GM19099 (cell line): ENCODE data around the gene LMTK2.

Experiments used
- POLR2A ChIP-seq: IDR thresholded peaks from 3 replicates; pipeline ENCODE4 v1.6.1; 2011; ENCODE audit warnings: low read depth; ENCODE audit not compliant: insufficient read length; ENCODE audit errors: extremely low read depth

Gene LMTK2

DNA sequence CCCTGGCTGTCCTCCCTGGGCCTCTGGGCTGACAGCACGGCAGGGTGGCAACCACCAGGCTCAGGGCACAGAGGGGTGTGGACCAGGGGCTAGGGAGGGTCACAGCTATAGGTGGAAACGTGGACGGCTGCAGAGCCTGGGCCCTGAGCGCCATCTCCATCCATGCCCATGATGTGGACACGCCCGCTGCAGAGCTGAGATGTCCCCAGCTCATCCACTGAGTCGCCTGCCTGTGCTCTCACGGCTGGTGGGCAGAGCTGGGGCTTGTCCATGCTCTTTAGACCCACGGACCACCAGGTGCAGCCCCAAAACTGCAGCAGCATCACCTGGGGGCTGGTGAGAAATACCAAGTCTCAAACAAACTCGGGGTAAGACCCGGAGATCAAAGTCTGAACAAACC is 129.2 kb downstream of the LMTK2 start:
- TF ChIP-seq POLR2A = no peak

DNA sequence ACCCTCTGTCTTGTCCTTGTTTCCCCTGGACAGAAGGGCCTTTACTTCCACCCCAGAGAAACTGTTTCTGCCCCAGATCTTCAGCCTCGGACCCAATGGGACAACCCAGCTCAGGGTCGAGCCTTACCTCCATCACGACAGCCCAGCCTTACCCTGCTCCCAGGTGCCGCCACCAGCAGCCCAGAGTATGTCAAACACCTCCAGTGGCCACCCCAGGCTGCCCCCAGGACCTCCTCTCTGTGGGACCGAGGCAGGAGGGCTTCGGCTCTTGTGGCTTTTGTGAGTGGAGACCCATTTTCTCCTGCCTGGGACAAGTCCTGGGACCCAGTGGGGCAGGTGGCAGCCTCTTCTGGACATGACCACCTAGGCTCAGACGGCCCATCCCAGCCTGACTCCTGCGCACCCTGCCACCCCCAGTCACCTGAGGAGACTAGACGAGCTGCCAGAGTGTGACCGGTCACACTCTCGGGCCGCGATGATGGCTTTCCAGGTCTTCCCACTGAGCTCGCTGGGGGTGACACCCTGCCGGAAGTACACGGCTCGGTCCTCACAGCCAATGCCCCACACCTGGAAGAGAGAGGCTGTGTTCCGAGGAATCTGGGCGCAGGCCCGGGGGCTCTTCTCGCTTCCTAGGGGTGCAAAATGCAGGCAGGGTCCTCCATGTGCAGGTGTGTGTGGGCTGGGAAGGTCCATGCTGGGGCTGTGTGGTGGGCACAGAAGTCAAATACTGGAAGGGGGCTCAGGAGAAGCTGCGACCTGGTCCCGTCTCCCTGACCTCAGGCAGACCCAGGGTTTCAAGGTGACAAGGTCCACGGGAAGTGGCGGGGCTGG is 129.9 kb downstream of the LMTK2 start:
- TF ChIP-seq POLR2A = no peak

DNA sequence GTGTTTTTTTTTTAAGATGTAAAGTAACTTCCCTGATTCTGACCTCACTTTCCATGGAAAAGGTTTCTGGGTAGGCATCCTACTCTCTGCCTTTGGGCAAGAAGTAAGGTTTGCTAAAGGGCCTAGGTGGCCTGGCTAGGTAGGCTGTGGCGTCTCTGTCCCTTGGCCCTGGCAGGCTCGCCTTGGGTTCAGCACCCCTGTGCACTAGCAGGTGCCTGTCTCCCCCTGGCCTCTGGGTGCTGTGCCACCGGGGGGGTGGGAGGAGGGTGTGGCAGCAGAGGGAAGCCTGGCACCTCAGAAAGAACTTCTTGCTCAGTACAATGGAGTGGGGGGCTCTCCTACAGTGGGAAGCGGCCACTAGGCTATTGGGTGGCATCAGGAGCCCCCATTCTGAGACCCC is 131.4 kb downstream of the LMTK2 start:
- no peak for TF ChIP-seq POLR2A

DNA sequence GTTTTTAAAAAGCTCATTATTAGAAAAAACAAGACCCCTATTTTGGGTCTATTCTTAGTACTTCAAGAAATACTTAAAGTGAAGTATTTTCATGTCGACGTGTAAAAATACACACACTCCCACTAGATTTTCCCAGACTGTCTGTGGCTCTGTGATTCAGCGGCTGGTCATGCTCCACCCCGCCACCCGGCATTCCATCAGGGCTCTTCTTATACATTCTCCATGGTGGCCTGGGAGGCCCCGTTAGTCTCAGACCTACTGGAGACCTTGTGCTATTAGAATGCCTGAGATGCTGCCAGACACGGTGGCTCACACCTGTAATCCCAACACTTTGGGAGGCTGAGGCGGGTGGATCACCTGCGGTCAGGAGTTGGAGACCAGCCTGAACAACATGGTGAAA is 132.3 kb downstream of the LMTK2 start:
- TF ChIP-seq POLR2A = no peak

DNA sequence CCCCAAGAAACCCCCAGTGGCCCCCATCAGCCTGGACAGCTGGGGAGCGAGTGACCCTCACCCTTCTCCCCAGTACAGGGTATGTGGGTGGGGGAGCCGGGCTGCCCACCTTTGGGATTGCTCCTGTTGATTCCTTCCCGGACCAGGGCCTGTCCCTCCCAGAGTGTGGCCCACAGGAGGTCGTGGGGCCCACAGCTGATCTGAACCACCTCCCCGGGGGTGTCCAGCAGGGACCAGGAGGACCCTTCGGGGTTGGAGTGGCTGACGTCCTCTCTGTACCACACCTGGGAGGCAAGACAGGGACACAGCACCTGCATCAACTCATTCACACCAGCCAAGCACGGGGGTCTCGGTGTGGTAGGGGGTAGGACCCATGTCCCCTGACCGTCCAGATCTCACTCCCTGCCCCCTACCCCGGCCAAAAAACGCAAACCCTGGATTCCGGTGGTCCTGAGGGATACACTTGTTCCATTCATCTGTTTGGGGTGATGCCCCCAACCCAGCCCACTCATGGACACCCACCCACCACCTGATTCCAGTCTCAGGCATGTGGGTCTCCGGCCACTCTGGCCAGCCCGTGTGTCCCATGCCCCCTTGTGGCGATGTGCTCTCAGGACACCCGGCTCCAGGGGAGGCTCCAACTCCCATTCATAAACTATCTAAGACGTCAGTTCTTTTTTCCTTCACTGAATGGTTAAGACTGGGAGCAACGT is 134.5 kb downstream of the LMTK2 start:
- TF ChIP-seq POLR2A = no peak

DNA sequence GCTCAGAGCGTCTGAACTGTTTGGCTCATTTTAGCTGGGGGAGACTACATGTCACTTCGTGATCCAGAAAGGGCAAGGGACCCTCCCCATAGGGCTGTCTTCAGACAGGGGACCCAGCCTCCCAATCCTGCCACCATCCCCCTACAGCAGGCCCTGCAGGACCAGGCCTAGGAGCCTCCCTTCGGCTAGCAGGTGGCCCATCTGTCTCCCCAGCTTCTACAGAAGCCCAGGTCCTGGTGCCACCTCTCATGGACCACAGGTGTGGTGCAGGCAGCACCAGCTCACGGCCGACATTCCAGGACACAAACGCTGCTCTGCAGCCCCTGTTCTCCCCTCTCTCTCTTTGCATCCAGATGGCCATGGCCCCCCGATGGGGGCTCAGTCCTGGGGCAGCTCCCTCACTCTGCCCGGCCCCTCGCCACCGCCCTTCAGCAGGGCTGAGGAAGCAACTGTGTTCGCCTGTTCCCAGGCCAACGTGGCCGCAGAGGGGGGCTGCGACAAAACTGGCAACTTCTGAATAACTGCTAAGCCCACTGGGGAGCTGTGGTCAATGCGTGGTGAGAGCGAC is 135.1 kb downstream of the LMTK2 start:
- no peak for TF ChIP-seq POLR2A

DNA sequence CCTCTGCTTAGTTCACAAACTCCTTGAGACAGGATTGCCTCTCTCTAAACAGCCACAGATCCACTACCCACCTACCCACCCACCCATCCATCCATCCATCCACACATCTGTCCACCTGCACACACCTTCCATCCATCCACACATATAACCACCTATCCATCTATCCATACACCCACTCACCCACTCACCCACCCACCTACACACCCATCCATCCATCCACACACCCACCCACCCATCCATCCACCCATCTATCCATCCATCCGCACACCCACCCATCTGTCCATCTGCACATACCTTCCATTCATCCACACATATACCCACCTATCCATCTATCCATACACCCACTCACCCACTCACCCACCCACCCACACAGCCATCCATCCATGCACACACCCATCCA is 135.7 kb downstream of the LMTK2 start:
- no peak for TF ChIP-seq POLR2A

DNA sequence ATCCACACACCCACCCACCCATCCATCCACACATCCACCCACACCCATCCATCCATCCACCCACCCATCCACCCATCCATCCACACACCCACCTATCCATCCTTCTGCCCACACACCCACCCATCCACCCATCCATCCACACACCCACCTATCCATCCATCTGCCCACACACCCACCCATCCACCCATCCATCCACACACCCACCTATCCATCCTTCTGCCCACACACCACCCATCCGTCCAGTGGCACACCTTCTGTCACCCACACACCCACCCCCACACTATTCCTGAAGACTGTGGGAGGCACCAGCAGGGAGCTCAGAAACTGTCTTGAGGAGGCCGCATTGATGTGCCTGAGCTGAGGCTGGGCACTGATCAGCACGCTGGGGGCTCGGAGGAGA is 136.3 kb downstream of the LMTK2 start:
- TF ChIP-seq POLR2A = no peak

DNA sequence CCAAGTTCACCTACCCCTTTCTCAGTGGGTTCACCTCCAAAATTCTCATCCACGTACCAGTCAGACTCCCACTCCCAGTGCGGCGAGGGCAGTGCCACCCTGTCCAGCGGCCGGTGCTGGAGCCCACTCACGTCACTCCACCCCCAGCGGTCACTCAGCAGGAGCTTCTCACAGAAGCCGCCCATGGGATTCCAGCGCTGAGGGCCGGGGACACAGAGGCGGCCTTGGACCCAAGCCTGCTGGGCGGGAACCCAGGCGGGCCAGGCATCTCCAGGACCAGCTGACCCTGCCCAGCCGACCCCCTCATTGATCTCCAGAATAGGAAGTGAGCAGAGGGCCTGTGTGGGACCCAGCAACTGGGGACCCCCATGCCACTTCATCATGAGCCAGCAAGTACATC is 138.2 kb downstream of the LMTK2 start:
- no peak for TF ChIP-seq POLR2A

DNA sequence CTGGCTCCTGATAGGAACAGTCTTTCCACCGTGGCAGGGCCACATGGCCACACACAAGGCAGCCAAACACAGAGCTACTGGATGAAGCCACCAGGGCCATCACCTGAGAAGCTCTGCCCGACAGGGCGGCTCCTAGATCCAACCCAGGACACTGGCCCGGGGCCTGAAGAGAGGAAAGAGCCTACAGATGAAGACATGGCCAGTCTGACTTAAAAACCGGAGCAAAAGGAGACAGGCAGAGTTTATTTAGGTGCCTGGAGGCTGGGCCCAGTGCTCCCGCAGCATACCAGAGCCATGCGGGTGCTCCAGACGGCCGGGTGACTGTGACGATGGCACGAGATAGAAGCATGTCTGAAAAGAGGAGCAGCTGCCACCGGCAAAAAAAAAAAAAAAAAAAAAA is 141.5 kb downstream of the LMTK2 start:
- no peak for TF ChIP-seq POLR2A

DNA sequence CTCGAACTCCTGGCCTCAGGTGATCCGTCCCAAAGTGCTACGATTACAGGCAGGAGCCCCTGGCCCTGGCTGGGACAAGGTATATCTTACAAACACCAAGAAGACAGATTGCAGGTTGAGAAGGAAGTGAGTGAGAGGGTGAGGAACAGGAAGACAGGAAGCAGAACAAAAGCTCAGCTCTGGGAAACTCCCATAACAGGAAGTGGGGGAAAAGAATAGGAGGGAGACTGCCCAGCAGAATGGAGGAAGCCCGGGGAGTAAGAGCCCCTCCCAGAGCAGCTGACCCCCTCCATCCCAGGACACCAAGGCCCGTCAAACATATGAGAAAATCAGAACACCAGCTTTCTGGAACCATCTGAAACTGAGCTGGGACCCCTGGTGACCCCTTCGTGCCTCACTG is 142.4 kb downstream of the LMTK2 start:
- no peak for TF ChIP-seq POLR2A

DNA sequence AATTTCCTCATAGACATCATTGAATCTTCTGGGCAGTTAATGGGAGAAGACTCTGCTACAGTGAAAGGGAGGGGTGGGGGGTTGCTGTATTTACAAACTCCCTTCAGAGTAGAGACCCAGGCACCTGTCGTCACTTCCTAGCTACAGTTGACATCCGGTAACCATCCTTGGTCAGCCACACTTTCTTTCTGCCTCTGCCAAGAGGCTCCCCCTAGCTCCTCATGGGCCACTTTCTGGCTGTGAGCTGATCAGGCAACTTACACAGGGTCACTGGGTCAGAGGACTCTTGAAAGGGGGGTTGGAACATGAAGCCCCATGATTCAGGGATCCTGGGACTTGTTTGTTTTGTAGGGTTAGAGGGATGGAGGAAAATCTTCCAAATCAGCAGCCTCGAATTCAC is 144.1 kb downstream of the LMTK2 start:
- peak; percentile 37 for TF ChIP-seq POLR2A

DNA sequence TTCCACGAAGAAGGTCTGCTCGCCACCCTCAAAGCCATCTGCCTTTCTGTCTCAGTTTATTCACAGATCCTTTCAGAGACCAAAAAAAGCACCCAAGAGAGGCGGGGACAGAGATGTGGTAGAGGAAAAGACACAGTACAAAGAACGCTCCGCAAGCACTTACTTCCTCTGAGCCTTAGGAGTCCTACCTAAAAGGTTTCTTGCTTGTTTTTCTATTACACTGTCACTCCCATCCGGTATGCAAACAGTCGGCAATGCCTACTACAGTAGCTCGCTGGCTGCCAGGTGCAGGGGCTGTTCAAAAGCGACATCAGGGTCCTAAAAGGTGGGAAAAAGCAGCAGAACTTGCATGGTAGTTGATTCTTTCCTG is 144.6 kb downstream of the LMTK2 start:
- peak; percentile 2 for TF ChIP-seq POLR2A

DNA sequence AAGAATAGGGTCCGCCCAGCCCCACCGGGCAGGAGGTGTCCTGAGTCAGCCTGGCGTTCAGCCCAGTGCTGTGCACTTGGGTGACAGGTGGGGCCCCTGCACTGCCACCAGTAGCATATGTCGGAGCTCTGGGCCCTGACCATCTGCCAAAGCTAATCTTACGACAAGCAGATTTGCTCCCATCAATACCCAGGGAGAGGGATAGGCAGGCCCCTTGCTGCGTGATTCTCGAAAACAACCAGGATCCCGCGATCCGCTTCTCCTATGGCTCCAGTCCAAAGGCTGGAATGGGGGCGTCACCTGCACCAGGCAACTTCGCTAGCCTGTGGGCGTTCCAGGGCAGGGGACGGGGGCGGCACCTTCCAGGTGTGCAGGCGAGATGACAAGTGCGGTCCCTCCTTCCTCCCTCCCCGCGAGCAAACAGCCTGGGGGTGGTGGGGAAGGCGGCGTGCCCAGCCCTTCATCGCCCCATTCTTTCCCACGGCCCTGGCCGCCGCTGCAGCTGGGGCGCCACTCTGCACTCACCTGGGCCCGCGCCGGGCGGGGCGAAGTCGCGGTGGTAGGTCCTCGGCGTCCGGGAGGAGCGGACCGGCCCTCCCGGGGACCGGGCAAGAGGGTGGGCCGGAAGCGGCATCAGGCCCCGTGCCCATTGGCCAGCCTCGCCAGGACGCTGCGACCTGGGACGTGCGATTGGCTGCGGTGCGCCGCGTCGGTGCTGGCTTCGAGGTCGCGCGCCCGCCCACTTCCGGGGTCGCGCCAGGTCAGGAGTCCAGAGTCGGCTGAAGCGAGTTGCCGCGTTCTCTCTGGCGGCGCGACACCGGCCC is 145.2 kb downstream of the LMTK2 start, which contains the start of gene TECPR1:
TSS of gene TECPR1 (minus strand) at position 632 of the 824 bp plus-strand sequence. CDS start 6,086 bp downstream, outside the sequence.
- peak; percentile 67 for TF ChIP-seq POLR2A
